Raji (cell line): ENCODE measurements around the gene SHFL.

Source experiments
- POLR2A ChIP-seq: IDR thresholded peaks from 2 replicates; pipeline ENCODE4 v1.6.1; 2011; ENCODE audit warnings: low read depth, low read length, control low read depth; ENCODE audit not compliant: insufficient read depth

The SHFL gene

GRCh38 chr19:10096615-10096963 is 10.5 kb downstream of the SHFL start:
- TF ChIP-seq POLR2A, result no peak

- TF ChIP-seq POLR2A, result no peak
Observed at GRCh38 chr19:10100163-10100785, 14.2 kb downstream of the SHFL start.

GRCh38 chr19:10102787-10103236 is 16.7 kb downstream of the SHFL start:
- peak; percentile 37; the same call in 1 of the 2 replicates for TF ChIP-seq POLR2A

DNA sequence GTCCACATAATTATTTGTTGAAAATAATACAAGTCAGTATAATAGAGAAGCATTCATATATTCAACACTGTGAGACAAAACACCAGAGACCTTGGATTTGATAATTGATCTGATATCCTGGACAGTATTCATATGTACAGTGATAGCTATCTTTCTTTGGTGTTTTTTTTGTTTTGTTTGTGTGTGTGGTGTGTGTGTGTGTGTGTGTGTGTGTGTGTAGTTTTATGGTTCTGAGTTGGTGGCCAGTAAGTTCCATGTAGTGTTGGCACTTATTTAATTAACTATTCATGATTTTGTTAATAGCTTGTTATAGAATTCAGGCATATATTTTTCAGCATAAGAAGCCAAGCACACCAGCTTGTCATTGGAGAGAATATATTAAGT is 18.0 kb downstream of the SHFL start:
- TF ChIP-seq POLR2A, result no peak

GRCh38 chr19:10104665-10105508 is 18.8 kb downstream of the SHFL start:
- TF ChIP-seq POLR2A, result peak; percentile 52

GRCh38 chr19:10105509-10106099 is 19.5 kb downstream of the SHFL start:
- no peak for TF ChIP-seq POLR2A

DNA sequence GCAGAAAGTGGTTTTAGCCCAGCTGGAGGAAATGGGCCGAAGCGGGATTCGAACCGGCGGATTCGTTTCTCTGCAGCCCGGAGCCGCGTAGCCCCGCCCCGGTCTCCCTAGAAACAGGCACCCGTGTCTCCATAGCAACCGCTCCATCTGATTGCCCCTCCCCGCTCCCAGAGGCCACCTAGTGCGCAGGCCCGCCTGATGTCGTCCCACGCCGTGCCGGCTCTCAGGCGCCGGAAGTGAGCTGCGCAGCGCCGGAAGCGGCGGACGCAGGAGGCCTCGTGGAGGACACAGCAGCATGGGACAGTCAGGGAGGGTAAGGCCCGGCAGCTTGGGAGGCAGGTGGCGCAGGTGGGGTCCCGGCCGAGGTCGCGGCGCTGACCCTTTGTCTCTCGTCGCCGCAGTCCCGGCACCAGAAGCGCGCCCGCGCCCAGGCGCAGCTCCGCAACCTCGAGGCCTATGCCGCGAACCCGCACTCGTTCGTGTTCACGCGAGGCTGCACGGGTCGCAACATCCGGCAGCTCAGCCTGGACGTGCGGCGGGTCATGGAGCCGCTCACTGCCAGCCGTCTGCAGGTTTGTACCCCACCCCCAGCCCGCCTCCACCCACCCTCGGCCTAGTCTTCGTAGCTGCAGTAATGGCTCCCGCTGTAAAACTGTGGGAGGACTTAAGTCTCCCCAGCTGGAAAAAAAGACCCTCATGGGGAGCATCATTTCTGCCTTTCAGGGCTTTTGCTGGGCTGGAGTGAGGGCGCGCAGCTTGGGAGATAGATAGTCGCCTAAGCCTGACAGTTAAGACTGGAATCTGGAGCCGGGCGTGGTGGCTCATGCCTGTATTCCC is 20.2 kb downstream of the SHFL start, which contains the start of gene PPAN:
Gene PPAN, plus strand, starts transcription at position 263 of the 837 bp plus-strand sequence. Its CDS starts 33 bp downstream, at position 296.
- peak; percentile 91 for TF ChIP-seq POLR2A

- TF ChIP-seq POLR2A, result no peak
Observed at GRCh38 chr19:10107254-10107653, 21.1 kb downstream of the SHFL start.

GRCh38 chr19:10107817-10108367 is 21.8 kb downstream of the SHFL start:
- no peak for TF ChIP-seq POLR2A

GRCh38 chr19:10109528-10109927 is 23.4 kb downstream of the SHFL start:
- no peak for TF ChIP-seq POLR2A

DNA sequence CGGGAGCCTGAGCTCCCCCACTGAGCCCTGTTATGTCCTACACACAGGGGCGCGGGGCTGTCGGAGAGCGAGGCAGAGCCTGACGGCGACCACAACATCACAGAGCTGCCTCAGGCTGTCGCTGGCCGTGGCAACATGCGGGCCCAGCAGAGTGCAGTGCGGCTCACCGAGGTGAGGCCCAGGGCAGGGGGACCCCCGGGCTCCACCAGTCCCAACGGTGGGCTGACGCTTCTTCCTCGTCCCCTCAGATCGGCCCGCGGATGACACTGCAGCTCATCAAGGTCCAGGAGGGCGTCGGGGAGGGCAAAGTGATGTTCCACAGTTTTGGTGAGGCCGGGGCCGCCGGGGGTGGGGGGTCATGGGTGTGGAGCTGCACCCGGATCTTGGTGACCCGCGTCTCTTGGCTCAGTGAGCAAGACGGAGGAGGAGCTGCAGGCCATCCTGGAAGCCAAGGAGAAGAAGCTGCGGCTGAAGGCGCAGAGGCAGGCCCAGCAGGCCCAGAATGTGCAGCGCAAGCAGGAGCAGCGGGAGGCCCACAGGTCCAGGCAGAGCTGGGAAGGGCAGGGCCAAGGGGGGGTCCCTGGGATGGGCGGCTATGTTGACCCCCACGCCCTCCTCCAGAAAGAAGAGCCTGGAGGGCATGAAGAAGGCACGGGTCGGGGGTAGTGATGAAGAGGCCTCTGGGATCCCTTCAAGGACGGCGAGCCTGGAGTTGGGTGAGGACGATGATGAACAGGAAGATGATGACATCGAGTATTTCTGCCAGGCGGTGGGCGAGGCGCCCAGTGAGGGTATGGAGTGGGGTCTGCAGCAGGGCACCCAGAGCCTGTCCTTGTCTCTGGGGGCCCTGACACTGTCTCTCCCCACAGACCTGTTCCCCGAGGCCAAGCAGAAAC is 24.2 kb downstream of the SHFL start:
- no peak for TF ChIP-seq POLR2A

DNA sequence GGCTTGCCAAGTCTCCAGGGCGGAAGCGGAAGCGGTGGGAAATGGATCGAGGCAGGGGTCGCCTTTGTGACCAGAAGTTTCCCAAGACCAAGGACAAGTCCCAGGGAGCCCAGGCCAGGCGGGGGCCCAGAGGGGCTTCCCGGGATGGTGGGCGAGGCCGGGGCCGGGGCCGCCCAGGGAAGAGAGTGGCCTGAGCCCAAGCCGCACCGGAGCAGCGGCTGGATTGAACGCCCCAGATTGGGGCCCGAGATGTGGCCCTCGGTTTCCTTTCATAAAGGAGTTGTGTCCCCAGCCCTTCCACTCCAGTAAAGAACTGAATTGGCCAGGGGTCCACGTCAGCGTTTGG is 24.8 kb downstream of the SHFL start:
- TF ChIP-seq POLR2A, result no peak

GRCh38 chr19:10111405-10111811 is 25.3 kb downstream of the SHFL start, which contains the start of gene P2RY11:
P2RY11 (plus strand) TSS chr19:10111693; CDS start chr19:10111722, 29 bp downstream.
- TF ChIP-seq POLR2A, result no peak
